GM21390 (cell line): Measurements from ENCODE around the gene PGS1.
"Not testable (repeated sequence)": the region's sequence is repeated elsewhere in the genome, so short reads cannot be mapped to it uniquely, and the experiment has no call there.

Source experiments
- ATAC-seq: cut with Tn5 transposase; IDR thresholded peaks from one replicate; pipeline ENCODE4 v1.9.1; 2021; ENCODE audit not compliant: unreplicated experiment

PGS1 gene

GRCh38 chr17:78442648-78443218 is 64.3 kb downstream of the PGS1 start:
- ATAC-seq, result no peak

- no peak for ATAC-seq
These were observed 65.9 kb downstream of the PGS1 start for GRCh38 chr17:78444392-78444791.

DNA sequence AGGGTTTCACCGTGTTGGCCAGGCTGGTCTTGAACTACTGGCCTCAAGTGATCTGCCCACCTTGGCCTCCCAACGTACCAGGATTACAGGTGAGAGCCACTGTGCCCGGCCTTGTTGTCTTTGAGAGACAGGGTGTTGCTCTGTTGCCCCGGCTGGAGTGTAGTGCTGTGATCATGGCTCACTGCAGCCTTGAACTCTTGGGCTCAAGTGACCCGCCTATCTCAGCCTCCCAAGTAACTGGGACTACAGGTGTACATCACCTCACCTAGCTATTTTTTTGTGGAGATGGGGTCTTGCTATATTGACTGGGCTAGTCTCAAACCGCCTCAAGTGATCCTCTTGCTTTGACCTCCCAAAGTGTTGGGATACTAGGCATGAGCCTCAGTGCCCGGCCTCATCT is 68.4 kb downstream of the PGS1 start:
- ATAC-seq, result no peak

DNA sequence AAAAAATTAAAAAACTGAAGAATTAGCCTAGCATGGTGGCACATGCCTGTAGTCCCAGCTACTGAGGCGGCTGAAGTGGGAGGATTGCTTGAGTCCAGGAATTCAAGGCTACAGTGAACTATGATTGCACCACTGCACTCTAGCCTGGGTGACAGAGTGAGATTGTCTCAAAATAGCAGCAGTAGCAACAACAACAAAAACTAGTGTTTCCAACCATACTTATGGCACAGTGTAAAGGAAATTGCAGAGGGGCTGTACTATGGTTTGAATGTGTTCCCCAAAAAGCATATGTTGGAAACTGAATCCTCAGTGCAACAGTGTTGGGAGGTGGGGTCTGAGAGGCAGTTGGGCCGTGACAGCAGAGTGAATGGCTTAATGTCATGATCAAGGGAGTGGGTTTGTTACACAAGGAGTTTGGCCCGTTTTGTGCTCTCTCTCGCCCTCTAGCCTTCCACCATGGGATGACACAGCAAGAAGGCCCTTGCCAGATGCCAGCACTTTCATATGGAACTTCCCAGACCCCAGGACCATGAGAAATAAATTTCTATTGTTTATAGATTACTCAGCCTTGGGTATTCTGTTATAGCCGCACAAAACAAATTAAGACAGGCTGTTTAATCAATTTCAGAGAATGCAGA is 70.0 kb downstream of the PGS1 start:
- no peak for ATAC-seq

DNA sequence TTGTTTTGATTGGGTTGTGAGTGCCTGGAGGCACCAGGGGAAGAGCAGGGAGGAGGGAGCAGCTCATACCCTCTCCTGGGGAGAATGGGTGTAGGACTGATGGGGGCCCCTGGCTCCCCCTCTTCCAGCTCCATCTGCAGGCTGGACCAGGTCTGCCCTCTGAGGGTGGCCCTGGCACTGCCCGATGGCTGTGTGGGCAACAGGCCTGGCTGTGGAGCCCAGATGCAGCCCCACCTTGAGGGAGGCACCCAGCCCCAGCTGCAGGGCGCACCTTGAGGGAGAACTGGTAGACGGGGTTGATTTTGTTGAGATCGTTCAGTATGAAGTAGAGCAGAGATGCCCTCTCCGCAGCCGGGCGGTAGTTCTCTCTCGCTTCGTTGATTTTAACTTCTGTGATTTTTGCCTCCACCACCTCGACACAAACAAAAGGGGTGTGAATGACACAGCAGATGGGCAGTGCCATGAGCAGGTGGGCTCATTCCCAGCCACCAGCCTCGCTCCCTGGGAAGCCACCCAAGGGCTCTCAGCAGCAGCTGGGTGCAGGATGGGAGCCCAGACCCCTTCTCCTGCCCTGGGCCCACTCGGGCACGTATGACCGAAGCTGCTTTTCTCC is 71.6 kb downstream of the PGS1 start:
- ATAC-seq, result no peak

GRCh38 chr17:78450696-78451345 is 72.4 kb downstream of the PGS1 start:
- no peak for ATAC-seq

DNA sequence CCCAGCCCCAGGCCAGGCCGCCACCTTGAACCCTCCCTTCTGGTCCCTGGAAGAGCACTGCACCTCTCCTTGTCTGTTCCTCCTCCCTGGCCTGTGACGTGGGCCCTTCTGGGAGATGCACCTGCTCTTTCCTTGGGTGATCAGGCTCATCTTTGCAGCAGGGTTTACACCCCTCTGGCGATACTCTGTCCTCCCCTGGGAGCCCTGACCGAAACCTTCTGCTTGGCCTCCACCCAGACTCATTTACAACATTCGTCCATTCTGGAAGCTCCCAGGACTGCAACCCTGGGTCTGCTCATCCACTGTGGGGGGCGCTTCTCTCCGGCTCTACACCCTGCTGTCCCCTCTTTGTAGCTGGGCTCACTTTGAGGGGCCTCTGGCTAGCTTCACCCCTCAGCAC is 73.3 kb downstream of the PGS1 start:
- ATAC-seq, result no peak

DNA sequence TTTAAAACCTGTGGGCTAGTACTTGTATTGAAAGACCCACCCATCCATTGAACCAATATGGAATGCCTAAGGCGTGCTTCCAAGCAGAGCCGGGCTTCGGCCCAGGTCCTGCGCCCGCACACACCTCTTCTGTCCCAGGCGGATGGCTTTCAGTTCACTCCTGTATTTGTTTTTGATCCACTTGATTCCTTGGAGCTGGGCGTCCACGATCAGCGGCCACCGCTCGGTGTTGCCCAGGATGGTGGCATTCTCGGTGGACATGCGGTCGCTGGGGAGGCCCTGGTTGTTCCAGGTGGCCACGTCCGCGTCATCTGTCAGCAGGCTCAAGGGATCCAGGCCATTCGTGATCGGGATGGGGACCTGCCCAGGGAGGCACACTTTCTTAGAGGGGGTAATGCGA is 75.9 kb downstream of the PGS1 start:
- no peak for ATAC-seq

DNA sequence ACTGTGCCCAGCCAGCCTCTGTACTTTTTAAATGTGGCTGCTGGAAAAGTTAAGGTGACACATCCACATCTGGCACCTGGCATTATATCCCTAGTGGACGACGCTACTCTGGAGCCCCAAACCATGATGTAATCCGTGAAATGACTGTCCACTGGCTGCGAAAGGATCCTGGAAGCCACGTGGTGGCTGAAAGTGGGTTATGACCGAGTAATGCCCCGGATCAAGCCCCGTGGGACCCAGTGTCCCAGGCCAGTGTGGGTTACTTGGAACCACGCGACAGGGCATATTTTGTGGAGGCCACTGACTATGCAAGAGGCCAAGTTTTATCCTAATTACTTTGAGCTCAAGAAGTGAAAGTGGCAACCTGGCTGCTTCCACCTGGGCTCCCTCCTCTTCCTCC is 79.6 kb downstream of the PGS1 start:
- no peak for ATAC-seq

- no peak for ATAC-seq
These were observed 80.4 kb downstream of the PGS1 start for GRCh38 chr17:78458736-78459335.

DNA sequence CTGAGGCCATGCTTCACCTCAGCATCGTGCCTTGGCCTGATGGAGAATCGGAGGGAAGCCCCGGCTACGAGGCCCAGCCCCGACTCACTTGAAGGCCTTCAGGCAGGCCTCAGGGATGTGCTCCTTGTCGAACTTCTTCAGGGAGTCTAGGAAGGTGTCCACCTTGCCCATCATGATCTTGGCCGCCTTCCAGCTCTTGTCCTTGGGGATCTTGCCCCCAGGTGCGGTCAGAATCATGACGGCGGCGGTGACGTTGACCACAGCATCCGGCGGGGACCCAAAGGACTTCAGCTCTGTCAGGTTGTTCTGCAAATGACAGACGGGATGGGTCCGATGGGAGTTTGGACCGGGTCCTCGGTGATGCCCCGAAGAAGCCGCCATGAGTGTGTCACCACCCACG is 81.2 kb downstream of the PGS1 start:
- ATAC-seq, result no peak

GRCh38 chr17:78460176-78460675 is 81.8 kb downstream of the PGS1 start:
- no peak for ATAC-seq

GRCh38 chr17:78460951-78461798 is 82.7 kb downstream of the PGS1 start:
- no peak for ATAC-seq

- ATAC-seq, result no peak
These were observed 83.3 kb downstream of the PGS1 start for GRCh38 chr17:78461799-78462053.

- ATAC-seq, result no peak
These were observed 83.7 kb downstream of the PGS1 start for GRCh38 chr17:78462148-78462547.

GRCh38 chr17:78466109-78466785 is 87.8 kb downstream of the PGS1 start:
- not testable (repeated sequence) for ATAC-seq

DNA sequence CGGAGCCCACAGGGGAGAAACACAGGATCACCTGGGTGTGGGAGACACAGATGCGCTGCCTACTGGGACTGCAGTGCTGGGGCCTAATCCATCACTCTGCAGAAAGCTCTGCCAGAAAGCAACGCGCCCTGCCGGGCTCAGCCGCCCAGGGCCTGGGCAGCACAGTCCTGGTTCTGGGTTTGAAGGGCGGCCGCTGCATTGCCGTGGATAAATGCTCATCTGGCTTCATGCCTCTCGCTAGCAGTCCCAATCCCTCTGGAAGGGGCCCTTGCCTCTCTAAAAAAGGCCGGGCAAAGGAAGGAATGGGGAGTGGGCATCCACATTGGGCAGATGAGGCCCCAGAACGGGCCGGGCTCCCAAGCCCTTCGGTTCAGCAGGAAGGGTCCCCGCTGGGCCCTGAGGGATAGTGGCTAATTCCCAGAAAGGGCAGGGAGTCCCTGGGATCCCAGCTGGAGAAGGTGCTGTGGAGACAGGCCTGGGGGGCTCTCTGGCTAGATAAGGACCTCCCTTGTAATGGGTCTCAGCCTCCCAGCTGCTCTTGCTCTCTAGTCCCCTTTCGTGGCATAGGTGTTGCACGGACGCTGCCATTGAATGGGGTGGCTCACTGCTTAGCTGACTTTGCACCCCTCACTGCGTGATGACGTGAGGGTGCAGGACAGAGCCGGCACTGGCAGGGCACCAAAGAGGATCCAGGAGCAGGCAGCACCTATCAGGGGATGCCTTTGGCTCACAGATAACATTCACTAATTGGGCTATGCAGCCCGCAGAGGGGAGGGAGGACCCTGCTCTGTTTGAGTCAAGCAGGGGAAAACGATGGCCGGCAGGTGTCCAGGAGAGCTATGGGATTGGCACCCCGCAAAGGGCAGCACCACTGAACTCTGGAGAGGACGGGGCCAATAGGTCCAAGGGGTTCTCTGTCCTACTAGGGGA is 88.6 kb downstream of the PGS1 start:
- no peak for ATAC-seq

- no peak for ATAC-seq
These were observed 89.9 kb downstream of the PGS1 start for GRCh38 chr17:78468366-78468765.

GRCh38 chr17:78469443-78469842 is 91.0 kb downstream of the PGS1 start:
- no peak for ATAC-seq
